Measurements from ENCODE around the gene SGSM1.

The SGSM1 gene

GRCh38 chr22:24805790-24806662, at the start of gene SGSM1:
Gene SGSM1 (plus strand): TSS chr22:24806211. CDS start chr22:24806326, 115 bp downstream.
- ChIA-PET CTCF (interaction anchor here (0.6 to 1.0 kb wide), 4 partner anchors 17 to 81 kb away, joined by 3 to 8 read pairs (median 3); no protein-coding TSS in a partner anchor), POLR2A (interaction anchor here (0.6 to 1.0 kb wide), 2 partner anchors 251 to 285 kb away, joined by 3 to 6 read pairs; partner anchors contain the start of genes GUCD1 and SNRPD3)
- Histone ChIP-seq H3K36me3 (ENCODE audit: control insufficient read depth in 2 of 2, insufficient read depth in 1 of 2, low read length in 2 of 2) (no peaks in the 10 kb centered on the region), H3K4me3 (ENCODE audit: low read depth, low read length) (peak within 1 kb of the TSS; percentile 63), H3K4me1 (ENCODE audit: control insufficient read depth, insufficient read depth, low read length) (0 out of 2 replicates have a peak, but pooled peaks cover 2% of the 10 kb centered on the region), H3K27ac (ENCODE audit: extremely low read depth, low read depth, low read length) (no peak within 1 kb of the TSS; the same call in 1 of the 2 replicates), H3K9me3 (ENCODE audit: control insufficient read depth, insufficient read depth, low read depth, low read length) (no peaks in the 10 kb centered on the region)
- 0 out of 2 replicates have a peak, but pooled peaks have one; percentile 39 for TF ChIP-seq ZNF148 (tag by site-specific recombination; IDR thresholded peaks at IDR 0.05; ENCODE audit: borderline replicate concordance)
- peak; percentile 97; the same call in 1 of the 2 replicates for TF ChIP-seq ZNF280D (tag by site-specific recombination; IDR thresholded peaks at IDR 0.05)
- TF ChIP-seq ZBTB17 (tag by site-specific recombination; IDR thresholded peaks at IDR 0.05): no peak
- no peak for TF ChIP-seq ZNF10 (tag by site-specific recombination; IDR thresholded peaks at IDR 0.05)
- peak; percentile 61 for TF ChIP-seq ZFP37 (tag by site-specific recombination; IDR thresholded peaks at IDR 0.05)
- TF ChIP-seq ZBTB6 (tag by site-specific recombination; IDR thresholded peaks at IDR 0.05): peak; percentile 53; the same call in 1 of the 2 replicates
- peak; percentile 86 for TF ChIP-seq ZNF324 (tag by site-specific recombination; IDR thresholded peaks at IDR 0.05)
- TF ChIP-seq ZNF701 (tag by site-specific recombination; IDR thresholded peaks at IDR 0.05): no peak
- TF ChIP-seq ZNF610 (tag by site-specific recombination; IDR thresholded peaks at IDR 0.05; ENCODE audit: borderline replicate concordance): peak; percentile 76
- peak; percentile 86 for TF ChIP-seq ZSCAN23 (tag by site-specific recombination; IDR thresholded peaks at IDR 0.05)
- TF ChIP-seq ZNF623 (tag by site-specific recombination; IDR thresholded peaks at IDR 0.05): peak; percentile 25; the same call in 1 of the 2 replicates
- TF ChIP-seq ZBTB21 (tag by site-specific recombination; IDR thresholded peaks at IDR 0.05): no peak
- no peak for TF ChIP-seq BCL11B (tag by site-specific recombination; IDR thresholded peaks at IDR 0.05; ENCODE audit: low read depth)
- TF ChIP-seq ZNF335 (tag by site-specific recombination; conservative IDR thresholded peaks at IDR 0.05): peak; percentile 62
- TF ChIP-seq ZBTB8A (tag by site-specific recombination; IDR thresholded peaks at IDR 0.05): peak; percentile 73
- peak; percentile 47; the same call in 1 of the 2 replicates for TF ChIP-seq PBX3 (CRISPR knock-in tag; IDR thresholded peaks at IDR 0.05)
- peak; percentile 89 for TF ChIP-seq KLF17 (tag by site-specific recombination; IDR thresholded peaks at IDR 0.05)
- TF ChIP-seq GLI2 (tag by site-specific recombination; IDR thresholded peaks at IDR 0.05; ENCODE audit: borderline replicate concordance, low read depth): no peak
- no peak for TF ChIP-seq ZNF704 (tag by site-specific recombination; IDR thresholded peaks at IDR 0.05)
- TF ChIP-seq ZNF76 (tag by site-specific recombination; IDR thresholded peaks at IDR 0.05; ENCODE audit: borderline replicate concordance, low read depth): peak; percentile 16; the same call in 1 of the 2 replicates
- no peak for TF ChIP-seq ZNF223 (tag by site-specific recombination; IDR thresholded peaks at IDR 0.05)
- TF ChIP-seq MEIS1 (CRISPR knock-in tag; IDR thresholded peaks at IDR 0.05; ENCODE audit: borderline replicate concordance): no peak
- no peak for TF ChIP-seq ZSCAN16 (tag by site-specific recombination; IDR thresholded peaks at IDR 0.05)
- TF ChIP-seq ZNF37A (tag by site-specific recombination; IDR thresholded peaks at IDR 0.05): peak; percentile 87
- no peak for TF ChIP-seq ZNF600 (tag by site-specific recombination; IDR thresholded peaks at IDR 0.05)
- TF ChIP-seq ZNF501 (tag by site-specific recombination; IDR thresholded peaks at IDR 0.05): 0 out of 2 replicates have a peak, but pooled peaks have one; percentile 35
